Loucy (cell line): ENCODE data around the gene STK39.

Experiments
- CTCF ChIP-seq: fragments of 200-600 bp; sonication (generic); conservative IDR thresholded peaks from 2 replicates; pipeline ENCODE4 v1.5.1; 2014; ENCODE audit warnings: mild to moderate bottlenecking, antibody characterized with exemption, low read length
- EZH2phosphoT487 ChIP-seq: fragments of 200-600 bp; IDR thresholded peaks from 2 replicates; pipeline ENCODE4 v1.6.1; 2018; ENCODE audit warnings: antibody characterized with exemption, mild to moderate bottlenecking, moderate library complexity, borderline replicate concordance

- TF ChIP-seq CTCF (no peak), EZH2phosphoT487 (no peak)
Measured at GRCh38 chr2:168060986-168061750, 186.2 kb downstream of the STK39 start.
